K562 (cell line): ENCODE measurements around the gene CSKMT. TPM values are rescaled to one million over a fixed set of nuclear protein-coding genes. Genes with fewer than 3 reads are reported as not detected.

ENCODE experiments used
- AFF1 ChIP-seq, 2 experiments: fragments of 450-650 bp; IDR thresholded peaks; 2 replicates each; pipeline ENCODE4 v1.6.1; 2018; ENCODE audit warnings: mild to moderate bottlenecking in 2 of 2, low read depth in 1 of 2; ENCODE audit not compliant: partially characterized antibody in 2 of 2
- BMI1 ChIP-seq: fragments of 150-350 bp; IDR thresholded peaks from 2 replicates; pipeline ENCODE4 v1.6.1; 2014; ENCODE audit warnings: low read length
- CAMTA2 ChIP-seq: fragments of 250-450 bp; sonication (Bioruptor Pico); conservative IDR thresholded peaks from 2 replicates; pipeline ENCODE4 v1.5.1; 2022
- DMBX1 ChIP-seq: fragments of 250-450 bp; sonication (Bioruptor Pico); IDR thresholded peaks from 2 replicates; pipeline ENCODE4 v1.8.0; 2022; ENCODE audit warnings: inconsistent platforms, mild to moderate bottlenecking, moderate library complexity, borderline replicate concordance
- FOSL1 ChIP-seq: fragments of 200-800 bp; sonication (Bioruptor generic); conservative IDR thresholded peaks from 2 replicates; pipeline ENCODE4 v1.6.1; 2016; ENCODE audit warnings: missing genetic modification characterization, missing compliant biosample characterization
- FOXA3 ChIP-seq, 2 experiments: fragments of 450-650 bp in 1 of 2; sonication (generic) in 1 of 2; formaldehyde crosslinking; IDR thresholded peaks in 1 of 2; conservative IDR thresholded peaks in 1 of 2; 2 replicates each; pipeline versions ENCODE4 v1.4.0 to v1.8.0; 2020 to 2022; ENCODE audit warnings: mild to moderate bottlenecking in 2 of 2, missing genetic modification reagents in 1 of 2
- GABPB1 ChIP-seq: sonication (generic); formaldehyde crosslinking; IDR thresholded peaks from 2 replicates; pipeline ENCODE4 v1.8.0; 2022; ENCODE audit warnings: mild to moderate bottlenecking, missing genetic modification reagents
- MAFK ChIP-seq: IDR thresholded peaks from 2 replicates; pipeline ENCODE4 v1.6.1; 2011; ENCODE audit warnings: low read length, improper control_type of control experiment
- RBM14 ChIP-seq: fragments of 200-400 bp; formaldehyde crosslinking; IDR thresholded peaks from 2 replicates; pipeline ENCODE4 v1.6.1; 2018; ENCODE audit warnings: low read depth, mild to moderate bottlenecking, low read length, moderate library complexity, borderline replicate concordance; ENCODE audit not compliant: insufficient read depth
- SETDB1 ChIP-seq: IDR thresholded peaks from one replicate; pipeline ENCODE4 v1.6.1; 2012; ENCODE audit warnings: low read length, control low read depth, inconsistent platforms
- SMAD4 ChIP-seq: fragments of 250-450 bp; sonication (Bioruptor Pico); conservative IDR thresholded peaks from 2 replicates; pipeline ENCODE4 v1.8.0; 2021; ENCODE audit warnings: inconsistent platforms, mild to moderate bottlenecking, moderate library complexity
- SUPT5H ChIP-seq: fragments of 450-650 bp; IDR thresholded peaks from 2 replicates; pipeline ENCODE4 v1.6.1; 2016
- TCFL5 ChIP-seq: fragments of 250-450 bp; sonication (Bioruptor Pico); conservative IDR thresholded peaks from 2 replicates; pipeline ENCODE4 v1.6.1; 2021; ENCODE audit warnings: mild to moderate bottlenecking, moderate library complexity, matching md5 sums
- XRCC5 ChIP-seq: fragments of 200-400 bp; formaldehyde crosslinking; IDR thresholded peaks from 2 replicates; pipeline ENCODE4 v1.6.1; 2017; ENCODE audit warnings: low read depth, mild to moderate bottlenecking, low read length
- ZFP91 ChIP-seq: sonication (generic); formaldehyde crosslinking; IDR thresholded peaks from 2 replicates; pipeline ENCODE4 v1.8.0; 2022; ENCODE audit warnings: mild to moderate bottlenecking, missing genetic modification reagents
- ZFX ChIP-seq: sonication (generic); formaldehyde crosslinking; IDR thresholded peaks from 2 replicates; pipeline ENCODE4 v1.8.0; 2022; ENCODE audit warnings: mild to moderate bottlenecking, missing genetic modification reagents, moderate library complexity
- ZNF239 ChIP-seq: fragments of 250-450 bp; sonication (Bioruptor Pico); IDR thresholded peaks from 2 replicates; pipeline ENCODE4 v1.4.0; 2020; ENCODE audit warnings: mild to moderate bottlenecking
- ZSCAN32 ChIP-seq: fragments of 450-650 bp; formaldehyde crosslinking; IDR thresholded peaks from 2 replicates; pipeline ENCODE4 v1.4.0; 2020; ENCODE audit warnings: mild to moderate bottlenecking, moderate library complexity
- polyA plus RNA-seq, 8 experiments: library from polyadenylated mRNA; depleted of rRNA in 4 of 8; stranded (reverse) in 5 of 8; unstranded in 3 of 8; fragments of >200 nt; fragmentation: Nextera tagmentation in 2 of 8; fragmentation: Illumina TruSeq in 1 of 8; extraction: Ambion mirVana in 2 of 8; extraction: Trizol in 1 of 8; gene quantifications; 2 replicates each; pipeline versions ENCODE4 v1.2.1 to v1.2.3, GENCODE V29; 2011 to 2014; ENCODE audit warnings: inconsistent platforms in 1 of 8, missing spikeins in 1 of 8
- total RNA-seq, 7 experiments: library from RNA; depleted of rRNA in 6 of 7; stranded (reverse); fragments of >200 nt in 6 of 7; fragmentation: Illumina TruSeq in 2 of 7; extraction: Trizol in 2 of 7; gene quantifications; 2 replicates each; pipeline versions ENCODE4 v1.2.1 to v1.2.3, GENCODE V29; 2011 to 2021; ENCODE audit warnings: low replicate concordance in 1 of 7
- TF ChIP-seq, protein P1 (sequence below): fragments of 450-650 bp; IDR thresholded peaks from 2 replicates; pipeline ENCODE4 v1.7.1; 2018; ENCODE audit warnings: mild to moderate bottlenecking, low read depth; ENCODE audit not compliant: partially characterized antibody

The CSKMT gene
- total and polyA plus RNA-seq, 9 of the 15 experiments (the other 6 are each of a cell fraction or from before 2014, with no cell fraction given) = 10.3 to 108 (median 27.2) TPM

DNA sequence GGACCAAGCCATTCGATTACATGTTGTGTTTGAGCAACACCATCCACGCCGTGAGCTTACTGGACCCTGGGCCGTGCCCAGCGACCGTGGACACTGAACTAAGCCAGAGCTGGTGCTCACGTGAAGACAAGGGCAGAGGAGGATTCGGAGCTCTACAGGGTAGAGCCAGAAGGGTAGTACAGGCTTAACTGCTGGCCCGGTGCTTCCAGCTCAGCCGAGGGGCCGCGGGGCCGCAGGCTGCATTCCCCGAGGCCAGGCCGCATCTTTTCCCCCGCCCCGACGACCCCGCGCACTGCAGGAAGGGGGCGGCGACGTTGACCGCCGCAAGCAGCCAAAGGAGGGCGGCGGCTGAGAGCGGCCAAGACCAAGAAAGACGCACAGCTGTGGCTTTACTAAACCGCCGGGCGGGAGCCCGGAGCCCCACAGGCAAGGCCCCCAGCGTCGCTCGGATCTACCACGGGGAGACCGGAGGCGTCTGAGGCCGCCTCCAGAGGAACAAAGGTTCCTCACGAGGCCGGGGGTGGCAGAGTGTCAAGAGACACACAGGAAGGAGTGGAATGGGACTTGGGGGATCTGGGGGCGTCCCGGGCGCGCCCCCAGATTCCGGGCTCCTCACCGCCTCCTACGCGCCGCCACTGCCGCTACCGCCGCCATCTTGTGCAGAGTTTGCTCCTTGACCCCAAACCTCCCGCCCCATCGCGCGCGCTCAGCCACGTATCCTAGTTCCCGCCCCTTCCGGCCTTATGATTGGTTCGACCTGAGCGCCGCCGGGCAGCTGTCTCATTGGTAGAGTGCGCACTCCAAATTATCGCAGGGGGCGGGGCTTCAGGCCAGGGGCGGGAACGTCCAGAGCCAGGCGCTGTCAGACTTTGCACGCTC lies 18.9 kb upstream of the CSKMT start, which contains the start of gene GANAB (continued):
- TF ChIP-seq SETDB1 = peak; percentile 72
- TF ChIP-seq TCFL5 (CRISPR knock-in tag) = no peak
- TF ChIP-seq DMBX1 (CRISPR knock-in tag) = 0 out of 2 replicates have a peak, but pooled peaks have one; percentile 16
- TF ChIP-seq ZSCAN32 = 0 out of 2 replicates have a peak, but pooled peaks have one; percentile 19
- TF ChIP-seq, protein P1, sequence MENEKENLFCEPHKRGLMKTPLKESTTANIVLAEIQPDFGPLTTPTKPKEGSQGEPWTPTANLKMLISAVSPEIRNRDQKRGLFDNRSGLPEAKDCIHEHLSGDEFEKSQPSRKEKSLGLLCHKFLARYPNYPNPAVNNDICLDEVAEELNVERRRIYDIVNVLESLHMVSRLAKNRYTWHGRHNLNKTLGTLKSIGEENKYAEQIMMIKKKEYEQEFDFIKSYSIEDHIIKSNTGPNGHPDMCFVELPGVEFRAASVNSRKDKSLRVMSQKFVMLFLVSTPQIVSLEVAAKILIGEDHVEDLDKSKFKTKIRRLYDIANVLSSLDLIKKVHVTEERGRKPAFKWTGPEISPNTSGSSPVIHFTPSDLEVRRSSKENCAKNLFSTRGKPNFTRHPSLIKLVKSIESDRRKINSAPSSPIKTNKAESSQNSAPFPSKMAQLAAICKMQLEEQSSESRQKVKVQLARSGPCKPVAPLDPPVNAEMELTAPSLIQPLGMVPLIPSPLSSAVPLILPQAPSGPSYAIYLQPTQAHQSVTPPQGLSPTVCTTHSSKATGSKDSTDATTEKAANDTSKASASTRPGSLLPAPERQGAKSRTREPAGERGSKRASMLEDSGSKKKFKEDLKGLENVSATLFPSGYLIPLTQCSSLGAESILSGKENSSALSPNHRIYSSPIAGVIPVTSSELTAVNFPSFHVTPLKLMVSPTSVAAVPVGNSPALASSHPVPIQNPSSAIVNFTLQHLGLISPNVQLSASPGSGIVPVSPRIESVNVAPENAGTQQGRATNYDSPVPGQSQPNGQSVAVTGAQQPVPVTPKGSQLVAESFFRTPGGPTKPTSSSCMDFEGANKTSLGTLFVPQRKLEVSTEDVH = peak; percentile 81
- TF ChIP-seq AFF1 (IDR thresholded peaks at IDR 0.05; ENCODE audit: low read depth in 1 of 2, partially characterized antibody in 2 of 2) = no peak
- TF ChIP-seq MAFK = no peak
- TF ChIP-seq BMI1 = no peak
- peak; percentile 95 for TF ChIP-seq ZFX (CRISPR knock-in tag)
- TF ChIP-seq ZFP91 (CRISPR knock-in tag) = no peak
- 0 out of 2 replicates have a peak, but pooled peaks have one; percentile 17 for TF ChIP-seq XRCC5
- TF ChIP-seq SUPT5H = peak; percentile 93
- TF ChIP-seq RBM14 = peak; percentile 92; the same call in 1 of the 2 replicates
- TF ChIP-seq SMAD4 (CRISPR knock-in tag) = peak; percentile 34; the same call in 1 of the 2 replicates
- no peak for TF ChIP-seq CAMTA2 (CRISPR knock-in tag)
- peak; percentile 82; the same call in 1 of the 2 replicates for TF ChIP-seq GABPB1
- no peak; a peak in 1 of 4 replicates for TF ChIP-seq FOXA3 (CRISPR knock-in tag; conservative IDR thresholded peaks at IDR 0.05 in 1 of 2, IDR thresholded peaks at IDR 0.05 in 1 of 2)
- no peak; the same call in 1 of the 2 replicates for TF ChIP-seq FOSL1 (tag)
- TF ChIP-seq ZNF239 (CRISPR knock-in tag) = no peak
